ENCODE measurements around the gene FEN1. TPM values are rescaled to one million over a fixed set of nuclear protein-coding genes. Genes with fewer than 3 reads are reported as not detected.
A peak's percentile ranks its signal among the peaks of the same experiment; 100 is the strongest.

Gene FEN1
- total and polyA plus RNA-seq, 2 donors from 2014 or later = 8.5 to 8.8 TPM

GRCh38 chr11:61775606-61776554 is 16.8 kb upstream of the FEN1 start:
- Histone ChIP-seq H3K4me1 (ENCODE audit: control insufficient read depth in 2 of 3, insufficient read depth in 2 of 3, low read depth in 1 of 3, low read length in 3 of 3) (peaks cover 0 to 9% (median 0%) of the 10 kb centered on the region in 3 donors), H3K9me3 (ENCODE audit: control insufficient read depth in 2 of 3, insufficient read depth in 1 of 3, low read length in 3 of 3) (no peaks in the 10 kb centered on the region), H3K4me3 (ENCODE audit: low read length in 3 of 3) (no peak overlapping the region), H3K36me3 (ENCODE audit: control insufficient read depth in 2 of 3, insufficient read depth in 3 of 3, low read length in 3 of 3) (no peaks in the 10 kb centered on the region), H3K9ac (ENCODE audit: low read length in 3 of 3) (no peak overlapping the region), H3K27me3 (ENCODE audit: control insufficient read depth, insufficient read depth, low read length) (no peaks in the 10 kb centered on the region), H3K27ac (ENCODE audit: low read depth in 2 of 2, low read length in 2 of 2) (no peak overlapping the region)
- intact Hi-C loops (cut with DNase I) = no loop called here
- no peak for TF ChIP-seq CTCF (IDR thresholded peaks at IDR 0.05; ENCODE audit: borderline replicate concordance, extremely low read depth, insufficient read depth)
- FAIRE-seq (no peak), DNase-seq (peak in 2 of 5 donors; percentile 75 to 76)

- intact Hi-C loops (cut with DNase I) = no loop called here
- no peak overlapping the region for H3K4me3 ChIP-seq (ENCODE audit: low read length in 3 of 3)
Observed at GRCh38 chr11:61776561-61777075, 16.1 kb upstream of the FEN1 start.

GRCh38 chr11:61777234-61778090 is 15.2 kb upstream of the FEN1 start:
- Histone ChIP-seq H3K27me3 (ENCODE audit: control insufficient read depth, insufficient read depth, low read length) (no peaks in the 10 kb centered on the region), H3K36me3 (ENCODE audit: control insufficient read depth in 2 of 3, insufficient read depth in 3 of 3, low read length in 3 of 3) (no peaks in the 10 kb centered on the region), H3K4me1 (ENCODE audit: control insufficient read depth in 2 of 3, insufficient read depth in 2 of 3, low read depth in 1 of 3, low read length in 3 of 3) (peaks cover 0 to 5% (median 0%) of the 10 kb centered on the region in 3 donors), H3K4me3 (ENCODE audit: low read length in 3 of 3) (peak overlapping the region in 1 of 3 donors; percentile 51), H3K9me3 (ENCODE audit: control insufficient read depth in 2 of 3, insufficient read depth in 1 of 3, low read length in 3 of 3) (no peaks in the 10 kb centered on the region), H3K9ac (ENCODE audit: low read length in 3 of 3) (peak overlapping the region in 1 of 3 donors; percentile 55), H3K27ac (ENCODE audit: low read depth in 2 of 2, low read length in 2 of 2) (peak overlapping the region; percentile 54 to 60)
- no peak for TF ChIP-seq CTCF (IDR thresholded peaks at IDR 0.05; ENCODE audit: borderline replicate concordance, extremely low read depth, insufficient read depth)
- intact Hi-C loops (cut with DNase I) = no loop called here
- DNase-seq = peak; percentile 74 to 90 (median 84)
- no peak for FAIRE-seq

More at GRCh38 chr11:61776561-61777075, 16.1 kb upstream of the FEN1 start:
- peak; percentile 46 for TF ChIP-seq CTCF (IDR thresholded peaks at IDR 0.05; ENCODE audit: borderline replicate concordance, extremely low read depth, insufficient read depth)
- Histone ChIP-seq H3K27ac (ENCODE audit: low read depth in 2 of 2, low read length in 2 of 2) (peak overlapping the region; percentile 54 to 60), H3K9me3 (ENCODE audit: control insufficient read depth in 2 of 3, insufficient read depth in 1 of 3, low read length in 3 of 3) (no peaks in the 10 kb centered on the region), H3K4me1 (ENCODE audit: control insufficient read depth in 2 of 3, insufficient read depth in 2 of 3, low read depth in 1 of 3, low read length in 3 of 3) (peaks cover 0 to 8% (median 0%) of the 10 kb centered on the region in 3 donors), H3K9ac (ENCODE audit: low read length in 3 of 3) (peak overlapping the region in 1 of 3 donors; percentile 55), H3K27me3 (ENCODE audit: control insufficient read depth, insufficient read depth, low read length) (no peaks in the 10 kb centered on the region), H3K36me3 (ENCODE audit: control insufficient read depth in 2 of 3, insufficient read depth in 3 of 3, low read length in 3 of 3) (no peaks in the 10 kb centered on the region)
- FAIRE-seq (no peak), DNase-seq (peak; percentile 60 to 85 (median 65))

Measured in kidney (tissue), 14 donors.